H1 (cell line): Measurements from ENCODE around the gene SPAM1.

ENCODE experiments used
- CHD2 ChIP-seq: IDR thresholded peaks from 2 replicates; pipeline ENCODE4 v1.6.1; 2012; ENCODE audit warnings: low read length, improper control_type of control experiment
- EP300 ChIP-seq, 2 experiments: IDR thresholded peaks; 1 replicate in 1 of 2; 2 replicates in 1 of 2; pipeline ENCODE4 v1.6.1; 2011 to 2012; ENCODE audit warnings: low read depth in 2 of 2, low read length in 2 of 2, mild to moderate bottlenecking in 2 of 2, borderline replicate concordance in 1 of 2, inconsistent platforms in 1 of 2, moderate library complexity in 1 of 2
- EZH2 ChIP-seq: fragments of 200-600 bp; sonication (generic); IDR thresholded peaks from 2 replicates; pipeline ENCODE4 v1.7.1; 2012; ENCODE audit warnings: low read depth, mild to moderate bottlenecking, moderate library complexity, low read length, inconsistent platforms; ENCODE audit not compliant: severe bottlenecking
- POLR2A ChIP-seq, 2 experiments: IDR thresholded peaks; 1 replicate in 1 of 2; 2 replicates in 1 of 2; pipeline ENCODE4 v1.6.1; 2011; ENCODE audit warnings: low read depth in 2 of 2, low read length in 2 of 2, mild to moderate bottlenecking in 2 of 2; ENCODE audit errors: control extremely low read depth in 1 of 2
- SIRT6 ChIP-seq: IDR thresholded peaks from one replicate; pipeline ENCODE4 v1.7.1; 2012; ENCODE audit warnings: low read length, inconsistent platforms
- SP2 ChIP-seq: IDR thresholded peaks from 2 replicates; pipeline ENCODE4 v1.6.1; 2012; ENCODE audit warnings: mild to moderate bottlenecking, low read length, inconsistent platforms
- TF ChIP-seq, protein P1 (sequence below), 3 experiments: IDR thresholded peaks; 1 replicate in 2 of 3; 2 replicates in 1 of 3; pipeline versions ENCODE4 v1.5.1 to v1.6.1; 2011; ENCODE audit warnings: low read length in 3 of 3, mild to moderate bottlenecking in 3 of 3, inconsistent platforms in 2 of 3, low read depth in 1 of 3, moderate library complexity in 1 of 3; ENCODE audit not compliant: insufficient read depth in 1 of 3; ENCODE audit errors: control extremely low read depth in 1 of 3
- TF ChIP-seq, protein P2 (sequence below): IDR thresholded peaks from 2 replicates; pipeline ENCODE4 v1.6.1; 2012; ENCODE audit warnings: low read length, inconsistent platforms

DNA sequence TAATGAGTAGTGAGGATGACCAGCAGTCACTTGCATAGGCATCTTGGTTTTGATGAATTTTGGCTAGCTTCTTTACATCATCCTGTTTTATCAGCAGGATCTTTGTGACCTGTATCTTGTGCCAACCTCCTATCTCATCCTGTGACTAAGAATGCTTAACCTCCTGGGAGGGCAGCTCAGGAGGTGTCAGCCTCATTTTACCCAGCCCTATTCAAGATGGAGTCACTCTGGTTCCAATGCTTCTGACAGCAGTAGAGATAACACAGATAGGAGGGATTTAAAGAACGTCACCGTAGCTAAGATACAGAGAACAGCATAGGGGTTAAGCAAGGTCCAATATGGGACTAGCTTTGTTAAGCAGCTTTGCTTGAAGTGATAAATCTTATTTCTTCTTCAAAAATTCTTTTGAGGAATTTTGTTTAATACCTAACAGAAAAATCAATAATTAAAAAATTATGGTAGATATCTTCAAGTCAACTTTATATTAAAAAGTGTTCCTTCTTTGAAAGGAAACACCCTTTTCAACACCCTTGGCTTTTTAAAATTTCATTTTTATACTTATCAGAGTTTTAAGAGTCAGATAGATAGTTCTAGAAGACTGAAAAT, 68.0 kb downstream of the SPAM1 start:
- TF ChIP-seq EZH2 (no peak), POLR2A (IDR thresholded peaks at IDR 0.05; ENCODE audit: control extremely low read depth in 1 of 2, low read depth in 2 of 2, low read length in 2 of 2) (no peak), CHD2 (no peak), SIRT6 (no peak), SP2 (no peak), EP300 (IDR thresholded peaks at IDR 0.05; ENCODE audit: borderline replicate concordance in 1 of 2, low read depth in 2 of 2, low read length in 2 of 2) (no peak)
- TF ChIP-seq, protein P1, sequence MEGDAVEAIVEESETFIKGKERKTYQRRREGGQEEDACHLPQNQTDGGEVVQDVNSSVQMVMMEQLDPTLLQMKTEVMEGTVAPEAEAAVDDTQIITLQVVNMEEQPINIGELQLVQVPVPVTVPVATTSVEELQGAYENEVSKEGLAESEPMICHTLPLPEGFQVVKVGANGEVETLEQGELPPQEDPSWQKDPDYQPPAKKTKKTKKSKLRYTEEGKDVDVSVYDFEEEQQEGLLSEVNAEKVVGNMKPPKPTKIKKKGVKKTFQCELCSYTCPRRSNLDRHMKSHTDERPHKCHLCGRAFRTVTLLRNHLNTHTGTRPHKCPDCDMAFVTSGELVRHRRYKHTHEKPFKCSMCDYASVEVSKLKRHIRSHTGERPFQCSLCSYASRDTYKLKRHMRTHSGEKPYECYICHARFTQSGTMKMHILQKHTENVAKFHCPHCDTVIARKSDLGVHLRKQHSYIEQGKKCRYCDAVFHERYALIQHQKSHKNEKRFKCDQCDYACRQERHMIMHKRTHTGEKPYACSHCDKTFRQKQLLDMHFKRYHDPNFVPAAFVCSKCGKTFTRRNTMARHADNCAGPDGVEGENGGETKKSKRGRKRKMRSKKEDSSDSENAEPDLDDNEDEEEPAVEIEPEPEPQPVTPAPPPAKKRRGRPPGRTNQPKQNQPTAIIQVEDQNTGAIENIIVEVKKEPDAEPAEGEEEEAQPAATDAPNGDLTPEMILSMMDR (IDR thresholded peaks at IDR 0.05; ENCODE audit: control extremely low read depth in 1 of 3, insufficient read depth in 1 of 3, low read depth in 1 of 3, low read length in 3 of 3) = no peak
- TF ChIP-seq, protein P2, sequence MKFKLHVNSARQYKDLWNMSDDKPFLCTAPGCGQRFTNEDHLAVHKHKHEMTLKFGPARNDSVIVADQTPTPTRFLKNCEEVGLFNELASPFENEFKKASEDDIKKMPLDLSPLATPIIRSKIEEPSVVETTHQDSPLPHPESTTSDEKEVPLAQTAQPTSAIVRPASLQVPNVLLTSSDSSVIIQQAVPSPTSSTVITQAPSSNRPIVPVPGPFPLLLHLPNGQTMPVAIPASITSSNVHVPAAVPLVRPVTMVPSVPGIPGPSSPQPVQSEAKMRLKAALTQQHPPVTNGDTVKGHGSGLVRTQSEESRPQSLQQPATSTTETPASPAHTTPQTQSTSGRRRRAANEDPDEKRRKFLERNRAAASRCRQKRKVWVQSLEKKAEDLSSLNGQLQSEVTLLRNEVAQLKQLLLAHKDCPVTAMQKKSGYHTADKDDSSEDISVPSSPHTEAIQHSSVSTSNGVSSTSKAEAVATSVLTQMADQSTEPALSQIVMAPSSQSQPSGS = no peak
